Bone marrow (tissue), 2 donors: ENCODE measurements around the gene MUSK.
"Not testable (repeated sequence)": the region's sequence is repeated elsewhere in the genome, so short reads cannot be mapped to it uniquely, and the experiment has no call there.

Experiments
- DNase-seq, 2 donors: peaks; one replicate each; lab custom pipeline; 2025; lab: John Stamatoyannopoulos, UW

Gene MUSK

DNA sequence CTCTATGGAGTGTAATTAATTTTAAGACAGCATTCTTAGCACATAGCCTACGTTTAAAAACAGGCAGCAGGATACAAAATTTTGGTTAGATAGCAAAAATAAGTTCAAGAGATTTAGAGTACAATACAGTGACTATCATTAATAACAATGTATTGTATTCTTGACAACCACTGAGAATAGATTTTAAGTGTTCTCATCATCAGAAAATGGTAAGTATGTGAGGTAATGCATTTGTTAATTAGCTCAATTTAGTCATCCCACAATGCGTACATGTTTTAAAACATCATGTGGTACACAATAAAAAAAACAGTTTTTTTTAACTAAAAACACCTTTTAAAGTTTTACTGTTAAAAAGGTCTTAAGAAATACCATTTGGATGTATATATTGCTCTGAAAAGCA lies 94.2 kb downstream of the MUSK start:
- DNase-seq = no peak

DNA sequence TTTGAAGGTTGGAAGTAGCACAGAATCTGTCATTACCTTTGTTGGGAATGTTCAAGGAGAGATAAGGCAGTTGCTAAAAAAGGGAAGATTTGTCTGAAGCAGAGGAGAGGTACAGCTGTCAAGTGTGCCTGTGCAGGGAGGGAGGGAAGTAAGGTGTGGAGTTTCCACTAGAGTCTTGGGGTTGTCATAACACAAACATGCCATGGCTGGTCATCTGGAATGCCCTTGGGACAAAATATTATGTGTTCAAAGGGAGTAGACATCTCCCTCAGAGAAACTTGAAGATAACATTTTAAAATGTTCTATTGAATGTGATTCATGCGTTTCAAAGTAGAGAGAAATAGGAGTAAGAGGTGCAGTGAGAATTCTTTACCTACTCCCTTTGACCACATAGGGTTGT lies 95.0 kb downstream of the MUSK start:
- DNase-seq = no peak

DNA sequence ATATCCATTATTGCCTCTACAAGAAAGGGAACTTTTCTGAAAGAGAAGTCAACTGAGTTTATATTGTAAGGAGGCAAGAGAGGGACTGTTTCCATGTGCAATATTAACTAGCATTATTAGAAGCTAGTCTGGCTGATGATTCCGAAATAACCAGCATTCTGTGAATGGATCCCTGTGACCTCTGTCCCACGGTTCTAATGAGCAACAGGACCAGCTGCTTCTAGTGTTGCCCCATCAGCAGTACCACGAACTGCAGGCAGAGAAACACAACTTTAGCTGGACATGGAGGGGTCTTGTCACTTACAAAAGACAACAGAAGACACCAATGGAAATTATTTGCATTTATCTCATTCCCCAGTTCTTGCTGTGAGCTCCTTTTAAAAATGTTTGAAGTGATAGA lies 95.4 kb downstream of the MUSK start:
- no peak for DNase-seq

DNA sequence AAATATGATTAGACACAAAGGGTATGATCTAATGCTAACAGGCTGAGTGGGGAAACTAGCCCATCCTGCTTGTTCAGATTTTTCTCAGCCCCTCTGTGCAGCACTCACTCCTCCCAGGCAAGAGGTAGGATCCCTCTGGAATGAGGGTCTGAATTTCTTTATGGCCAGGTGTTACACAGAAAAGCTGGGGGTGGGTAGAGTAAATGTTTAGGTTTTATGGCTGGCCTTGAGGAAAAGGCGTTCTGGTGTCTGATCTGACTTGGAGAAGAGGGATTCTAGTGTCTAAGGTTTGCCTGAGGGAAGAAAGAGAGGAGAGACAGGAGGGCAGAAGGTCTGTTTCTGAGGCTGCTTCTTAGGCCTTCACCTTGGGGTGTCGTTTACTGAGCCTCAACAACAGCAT lies 97.3 kb downstream of the MUSK start:
- no peak for DNase-seq

DNA sequence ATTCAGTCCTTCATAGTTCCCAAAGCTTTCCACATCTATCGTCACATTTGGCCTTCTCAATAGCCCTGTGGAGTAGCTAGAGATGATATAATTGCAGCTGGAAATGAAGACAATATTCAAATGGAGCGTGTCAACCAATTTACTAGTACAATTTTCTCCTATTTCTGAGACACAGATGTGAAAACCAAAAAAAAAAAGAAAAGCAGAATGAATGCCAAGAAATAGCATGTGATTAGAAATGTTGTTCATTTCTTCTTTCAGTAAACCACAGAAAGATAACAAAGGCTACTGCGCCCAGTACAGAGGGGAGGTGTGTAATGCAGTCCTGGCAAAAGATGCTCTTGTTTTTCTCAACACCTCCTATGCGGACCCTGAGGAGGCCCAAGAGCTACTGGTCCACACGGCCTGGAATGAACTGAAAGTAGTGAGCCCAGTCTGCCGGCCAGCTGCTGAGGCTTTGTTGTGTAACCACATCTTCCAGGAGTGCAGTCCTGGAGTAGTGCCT lies 99.0 kb downstream of the MUSK start:
- DNase-seq = no peak

DNA sequence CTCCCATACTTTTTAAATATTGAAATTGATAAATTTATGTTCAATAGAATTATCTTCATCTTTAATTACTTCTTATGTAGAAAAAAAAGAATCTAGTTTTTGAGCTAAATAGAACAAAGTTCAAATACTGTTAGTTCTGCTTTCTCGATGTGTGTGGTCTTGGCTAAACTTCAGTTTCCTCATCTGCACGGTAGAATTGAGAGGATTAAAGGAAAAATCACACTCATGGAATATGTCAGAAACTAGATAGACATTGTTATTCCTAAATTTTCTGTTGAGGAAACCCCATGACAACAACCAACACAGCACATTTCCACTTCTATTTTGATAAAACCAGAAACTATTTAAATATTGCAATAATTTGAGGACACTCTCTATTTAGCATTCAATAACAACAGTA lies 100.3 kb downstream of the MUSK start:
- no peak for DNase-seq

DNA sequence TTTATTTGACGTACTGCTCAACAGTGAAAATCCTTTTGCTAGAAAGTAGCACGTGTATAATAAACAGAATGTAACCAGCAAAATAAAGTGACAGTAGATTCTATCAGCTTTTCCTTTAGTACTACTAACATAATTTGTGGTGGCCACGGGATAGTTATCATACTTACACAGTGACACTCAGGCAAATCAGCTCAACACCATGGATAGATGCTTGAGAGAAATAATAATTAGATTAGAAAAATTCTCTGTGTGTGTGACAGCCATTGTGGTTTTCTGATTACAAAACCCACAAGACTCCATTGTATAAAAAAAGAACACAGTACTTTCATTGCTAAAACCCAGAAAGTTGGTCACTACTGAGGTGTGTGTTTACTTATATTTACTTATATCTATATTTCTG lies 101.1 kb downstream of the MUSK start:
- no peak for DNase-seq

DNA sequence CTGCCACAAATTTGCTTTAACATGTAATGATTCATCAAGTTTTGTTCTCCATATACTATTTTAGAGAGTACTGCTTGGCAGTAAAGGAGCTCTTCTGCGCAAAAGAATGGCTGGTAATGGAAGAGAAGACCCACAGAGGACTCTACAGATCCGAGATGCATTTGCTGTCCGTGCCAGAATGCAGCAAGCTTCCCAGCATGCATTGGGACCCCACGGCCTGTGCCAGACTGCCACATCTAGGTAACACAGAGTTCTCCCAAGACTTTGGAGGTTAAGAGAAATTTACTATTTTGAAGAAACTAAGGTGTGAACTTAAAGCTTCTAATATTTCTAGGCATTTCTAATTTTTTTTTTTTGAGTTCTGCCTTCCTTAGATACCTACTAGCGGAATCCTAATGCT lies 107.1 kb downstream of the MUSK start:
- DNase-seq = no peak

DNA sequence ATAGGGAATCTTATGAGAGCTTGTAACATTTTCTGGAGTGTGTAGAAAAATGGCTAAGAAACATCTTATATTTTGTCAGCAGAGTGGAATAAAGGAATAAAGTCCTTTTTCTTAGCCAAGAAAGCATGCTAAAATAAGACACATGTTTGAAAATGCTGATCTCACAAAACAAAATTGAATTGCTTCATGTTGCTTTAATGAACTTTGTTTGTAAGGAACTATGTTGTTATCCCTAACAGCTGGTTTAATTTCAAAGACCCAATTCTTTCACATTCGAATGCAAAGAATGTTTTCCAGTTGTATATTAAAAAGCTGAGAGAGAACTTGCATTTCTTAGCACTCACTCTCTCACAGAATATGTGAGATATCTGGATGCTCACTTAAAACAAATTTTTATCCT lies 107.6 kb downstream of the MUSK start:
- DNase-seq = no peak

DNA sequence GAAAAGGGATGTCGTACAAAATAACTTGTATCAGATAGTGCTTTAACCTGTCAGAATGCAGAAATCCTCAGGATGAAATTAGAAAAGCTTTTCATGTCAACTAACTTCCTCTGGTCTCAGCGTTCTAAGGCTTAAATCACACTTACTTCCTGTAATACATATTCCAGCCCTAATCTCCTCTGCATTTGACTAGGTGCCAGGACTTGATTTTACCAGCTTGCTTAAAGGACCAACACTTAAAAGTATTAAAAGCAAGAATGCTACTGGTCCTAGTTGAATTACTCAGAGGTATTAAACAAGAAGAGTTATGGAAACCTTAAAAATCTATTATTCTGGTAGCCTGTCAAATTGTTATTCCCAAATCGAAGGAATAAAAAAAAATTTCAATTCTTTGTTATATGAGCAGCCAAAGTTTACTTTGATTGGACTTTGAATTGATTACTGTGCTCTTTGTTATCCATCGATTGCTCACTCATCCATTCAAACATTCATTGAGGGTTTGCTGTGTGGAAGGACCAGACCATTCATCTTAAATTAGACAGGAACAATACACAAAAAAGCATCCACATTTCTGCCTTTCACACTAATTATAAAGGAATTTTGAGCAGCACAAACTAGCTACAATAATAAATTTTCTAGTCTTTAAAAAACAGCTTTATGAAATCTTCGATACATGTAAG lies 108.7 kb downstream of the MUSK start:
- DNase-seq = peak in 1 of 2 donors; percentile 16

DNA sequence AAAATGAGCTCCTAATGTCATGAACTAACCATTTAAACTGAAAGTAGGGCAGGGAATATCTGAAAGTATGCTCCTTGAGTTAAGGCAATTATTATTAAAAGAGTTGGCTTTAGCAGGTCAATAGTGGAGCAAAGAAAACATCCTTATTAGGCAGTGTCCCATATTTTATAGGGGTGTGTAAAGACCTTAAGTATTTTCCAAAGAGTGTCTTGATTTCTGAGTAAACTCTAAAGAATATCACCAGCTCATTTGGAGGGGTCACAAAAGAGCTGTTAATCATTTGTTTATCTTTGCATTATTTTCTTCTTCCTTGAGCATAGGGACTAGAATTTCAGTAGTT lies 109.3 kb downstream of the MUSK start:
- DNase-seq = no peak

DNA sequence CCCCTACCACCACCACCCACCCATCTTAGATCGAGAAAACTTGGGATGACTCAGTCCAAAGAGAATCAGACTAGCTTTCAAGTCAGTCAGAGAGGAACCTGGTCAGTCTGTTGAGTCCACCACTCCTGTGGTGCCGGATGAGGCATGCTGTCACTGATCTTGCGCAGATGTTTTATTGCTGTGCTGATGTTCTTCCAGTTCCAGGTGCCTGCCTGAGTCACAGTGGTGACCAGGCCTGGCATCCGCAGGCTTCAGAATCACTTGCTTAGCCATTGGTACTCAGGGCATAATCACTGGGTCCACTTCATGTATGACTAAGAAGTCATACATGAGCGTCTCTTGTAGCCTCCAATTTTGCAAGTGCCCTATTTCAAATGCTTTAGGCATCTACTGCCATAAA lies 114.1 kb downstream of the MUSK start:
- DNase-seq = no peak

DNA sequence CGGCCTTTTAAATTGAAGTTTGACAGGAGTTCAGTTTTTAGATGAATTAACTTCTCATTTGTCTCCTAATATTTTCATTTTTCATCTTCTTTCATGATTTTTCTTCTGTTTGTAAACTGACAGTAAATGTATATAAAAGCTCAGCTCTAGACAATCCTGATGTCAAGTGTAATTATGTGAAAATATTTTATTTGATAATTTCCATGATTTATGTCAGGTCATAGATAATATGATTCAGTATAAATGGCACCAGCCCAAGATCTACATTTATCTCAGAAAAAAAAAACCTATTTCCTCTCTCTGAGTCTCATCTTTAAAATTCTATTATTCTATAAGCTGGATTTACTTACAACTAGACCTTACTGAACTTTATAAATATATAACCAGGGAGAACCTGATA lies 115.7 kb downstream of the MUSK start:
- DNase-seq = no peak

DNA sequence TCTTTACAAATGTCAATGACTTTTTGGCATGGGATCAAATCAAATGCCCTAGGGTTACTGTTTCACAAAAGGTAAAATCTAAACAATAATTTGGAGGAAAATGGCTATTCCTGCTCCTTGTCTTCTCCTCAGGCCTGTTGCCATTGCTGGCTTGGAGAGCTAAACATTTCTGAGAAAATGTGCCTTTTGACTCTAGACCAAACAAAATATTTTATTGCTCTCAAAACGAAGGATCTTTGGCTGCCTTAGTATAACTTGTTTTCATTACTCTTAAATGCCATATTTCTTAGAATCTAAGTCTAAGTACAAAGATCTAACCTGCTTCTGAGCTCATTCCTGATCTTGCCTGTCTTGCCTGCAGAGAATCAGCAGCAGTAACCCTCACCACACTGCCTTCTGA lies 116.6 kb downstream of the MUSK start:
- DNase-seq = no peak

DNA sequence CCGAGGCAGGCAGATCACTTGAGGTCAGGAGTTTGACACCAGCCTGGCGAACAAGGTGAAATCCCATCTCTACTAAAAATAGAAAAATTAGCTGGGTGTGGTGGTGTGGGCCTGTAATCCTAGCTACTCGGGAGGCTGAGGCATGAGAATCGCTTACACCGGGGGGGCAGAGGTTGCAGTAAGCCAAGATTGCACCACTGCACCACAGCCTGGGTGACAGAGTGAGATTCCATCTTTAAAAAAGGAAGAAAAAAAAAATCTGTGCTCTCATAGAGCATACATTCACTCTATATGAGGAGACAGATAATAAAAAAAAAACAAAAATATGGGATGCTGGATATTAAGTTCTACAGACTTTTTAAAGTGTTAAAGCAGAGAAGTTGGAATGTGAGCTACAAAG lies 119.8 kb downstream of the MUSK start:
- not testable (repeated sequence) for DNase-seq

DNA sequence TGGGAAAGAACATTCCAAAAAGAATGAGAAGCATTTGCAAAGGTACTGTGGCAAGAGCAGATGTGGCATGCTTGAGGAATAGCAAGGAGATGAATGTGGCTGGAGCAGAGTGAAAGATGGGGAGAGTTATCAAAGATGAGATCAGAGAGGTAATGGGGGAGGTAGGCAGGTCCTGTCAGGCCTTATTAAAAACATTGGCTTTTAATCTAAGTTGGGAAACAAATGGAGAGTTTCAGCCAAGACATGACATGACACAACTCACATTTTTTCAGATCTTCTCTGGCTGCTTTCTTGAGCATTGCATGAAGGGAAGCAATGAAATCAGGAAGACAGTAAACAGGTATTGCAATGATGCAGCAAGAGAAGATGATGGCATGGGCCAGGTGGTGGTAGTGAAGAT lies 120.3 kb downstream of the MUSK start:
- no peak for DNase-seq

DNA sequence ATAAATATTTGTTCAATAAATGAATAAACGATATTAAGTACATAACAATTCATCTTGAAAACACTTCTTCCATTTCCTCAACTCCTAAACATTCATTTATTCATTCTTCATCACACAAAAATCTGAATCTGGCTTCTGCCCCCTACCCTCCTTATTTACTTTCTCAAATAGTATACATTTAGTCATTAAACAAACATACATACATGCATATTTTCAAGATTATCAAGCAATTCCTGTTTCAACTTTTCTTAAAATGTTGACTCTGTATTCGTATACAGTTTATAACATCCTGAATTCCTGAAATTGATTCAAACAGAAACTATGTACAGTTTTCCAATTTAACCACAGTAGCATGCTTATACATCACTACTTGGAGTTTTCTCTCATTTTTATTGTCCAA lies 129.0 kb downstream of the MUSK start:
- no peak for DNase-seq

DNA sequence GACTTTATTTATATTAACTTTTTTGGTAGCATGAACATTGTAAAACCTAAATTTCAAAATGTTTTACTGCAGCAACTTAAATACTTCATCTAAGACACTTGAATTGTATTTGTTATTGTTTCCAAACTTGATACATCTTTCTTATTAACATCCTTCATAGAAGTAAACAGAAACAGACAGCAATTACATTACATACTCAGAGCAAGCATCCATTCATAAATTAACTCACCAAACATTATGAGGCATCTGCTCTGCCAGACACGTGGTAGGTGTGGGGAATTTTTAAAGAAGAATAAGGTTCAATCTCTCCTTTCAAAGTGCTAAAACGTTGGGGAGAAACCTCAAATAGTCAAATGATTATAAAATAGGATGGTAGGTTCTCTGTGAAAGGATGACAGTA lies 130.8 kb downstream of the MUSK start:
- no peak for DNase-seq

DNA sequence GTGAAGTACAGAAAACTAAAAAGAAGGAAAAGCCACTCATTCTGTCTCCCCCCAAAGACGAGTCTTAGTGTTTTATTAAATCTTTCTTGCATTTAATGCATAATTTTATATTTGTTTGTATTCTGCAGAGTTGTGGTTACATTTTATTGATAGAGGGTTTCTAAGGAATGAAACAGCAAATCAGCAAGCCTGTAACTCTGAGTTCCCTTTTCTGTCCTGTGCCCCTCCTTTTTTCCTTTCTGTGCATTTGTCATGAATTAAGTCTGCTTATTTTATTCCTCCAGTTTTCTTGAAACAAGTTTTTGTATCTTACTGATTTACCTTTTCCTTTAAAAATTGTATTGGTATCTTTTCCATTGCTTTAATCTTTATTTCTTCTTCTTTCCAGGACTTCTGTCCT lies 132.8 kb downstream of the MUSK start:
- DNase-seq = peak in 1 of 2 donors; percentile 60

DNA sequence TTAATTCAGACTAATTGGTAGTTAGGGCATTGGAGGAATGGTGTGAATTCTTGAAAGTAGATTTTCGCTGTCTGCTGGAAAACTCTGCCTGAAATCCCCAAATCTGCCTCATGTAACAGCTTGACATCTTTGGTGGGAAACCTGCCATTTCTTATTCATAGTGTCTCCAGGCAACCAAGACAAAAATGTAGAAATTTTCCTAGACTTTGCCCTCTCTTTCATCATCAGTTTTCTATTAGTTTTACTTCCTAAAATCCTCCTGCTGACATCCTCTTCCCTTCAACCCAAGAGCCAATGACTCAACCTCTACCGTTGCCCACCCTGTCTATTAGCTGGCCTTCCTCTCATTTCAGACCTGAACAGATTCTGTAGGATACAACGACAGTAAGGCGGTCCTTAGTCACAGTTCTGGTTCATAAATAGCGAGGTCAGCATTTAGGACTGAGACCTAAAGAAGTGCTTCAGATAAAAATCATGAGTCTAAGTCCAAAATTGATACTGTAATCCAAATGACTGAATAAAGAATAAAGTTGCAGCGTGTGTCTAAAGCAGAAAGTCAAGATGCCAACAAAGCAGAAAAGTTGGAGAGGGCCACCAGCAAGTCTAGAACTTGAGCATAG lies 133.9 kb downstream of the MUSK start:
- DNase-seq = no peak

DNA sequence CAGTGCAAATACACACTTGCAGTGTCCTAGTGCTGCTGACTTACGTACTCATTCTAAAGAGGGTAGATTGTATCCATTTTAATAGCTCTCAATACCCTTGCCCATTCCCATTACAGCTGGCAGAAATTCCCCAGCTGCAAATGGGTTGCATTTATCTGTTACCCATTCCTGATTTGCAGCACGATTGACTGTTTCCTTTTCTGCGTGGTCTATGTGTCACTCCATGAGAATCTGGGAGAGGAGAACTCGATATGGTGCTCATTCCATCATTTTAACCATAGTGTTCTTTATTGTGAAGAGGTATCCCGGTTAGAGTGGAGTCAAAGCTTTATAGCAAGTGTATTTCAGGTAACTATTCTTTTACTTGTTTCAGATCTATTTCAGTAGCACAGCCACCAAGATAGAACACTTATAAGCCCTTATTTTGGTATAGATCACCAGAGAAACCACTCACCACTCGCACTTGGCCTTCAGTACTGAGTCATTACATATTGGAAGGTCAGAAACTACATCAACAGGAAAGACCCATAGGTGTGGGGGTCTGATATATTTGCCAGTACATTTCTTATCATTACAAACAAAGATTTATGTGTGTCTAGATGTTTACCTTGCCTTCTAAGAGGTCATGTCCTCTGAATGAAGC lies 139.5 kb downstream of the MUSK start:
- DNase-seq = no peak

DNA sequence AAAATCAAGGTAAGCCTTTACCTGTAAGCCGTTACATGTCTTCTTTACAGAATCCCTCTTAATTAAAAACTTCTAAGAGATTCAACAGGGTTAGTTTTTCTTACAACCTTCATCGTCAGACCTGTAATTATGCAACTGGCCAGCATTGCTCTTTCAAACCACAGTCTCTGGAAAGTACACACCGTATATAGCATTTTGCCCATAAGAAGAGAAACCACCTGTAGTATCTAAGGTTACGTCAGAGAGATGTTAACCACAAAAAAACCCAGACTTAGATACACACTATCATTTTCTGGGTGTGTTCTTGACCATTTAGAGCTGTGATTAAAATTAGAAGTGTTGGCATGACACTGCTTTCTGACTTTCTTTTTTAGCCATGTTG lies 140.0 kb downstream of the MUSK start:
- no peak for DNase-seq

DNA sequence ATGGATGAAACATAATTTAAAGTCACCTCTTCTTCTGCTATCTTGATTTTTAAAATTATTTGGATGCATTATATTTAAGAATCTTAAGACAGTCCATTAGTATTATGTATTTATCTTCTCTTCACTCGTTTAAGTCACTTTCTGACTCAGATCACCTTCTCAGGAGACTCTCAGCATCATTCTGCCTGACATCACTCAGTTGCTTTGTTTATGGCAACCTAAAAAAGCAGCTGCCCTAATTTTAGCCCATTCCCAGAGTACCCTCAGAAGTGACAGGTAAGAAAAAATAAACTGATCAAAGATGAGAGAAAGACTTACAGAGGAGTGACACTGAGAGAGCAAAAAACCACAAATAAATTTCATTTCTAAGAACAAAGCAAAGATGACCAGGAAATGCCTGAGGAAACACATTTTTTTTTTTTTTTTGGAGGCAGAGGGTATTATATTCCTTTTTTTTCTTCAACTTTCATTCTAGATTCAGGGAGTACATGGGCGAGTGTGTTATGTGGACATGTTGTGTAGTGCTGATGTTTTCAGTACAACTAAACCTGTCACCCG lies 140.5 kb downstream of the MUSK start:
- no peak for DNase-seq
